NCI-H2107 treated with DMSO at 0.1 percent for 48 hours (cell line): Measurements from ENCODE around the gene CRNN.

Experiments used
- DNase-seq: peaks from one replicate; lab custom pipeline; 2025; ENCODE audit not compliant: unreplicated experiment; lab: John Stamatoyannopoulos, UW

CRNN gene

DNA sequence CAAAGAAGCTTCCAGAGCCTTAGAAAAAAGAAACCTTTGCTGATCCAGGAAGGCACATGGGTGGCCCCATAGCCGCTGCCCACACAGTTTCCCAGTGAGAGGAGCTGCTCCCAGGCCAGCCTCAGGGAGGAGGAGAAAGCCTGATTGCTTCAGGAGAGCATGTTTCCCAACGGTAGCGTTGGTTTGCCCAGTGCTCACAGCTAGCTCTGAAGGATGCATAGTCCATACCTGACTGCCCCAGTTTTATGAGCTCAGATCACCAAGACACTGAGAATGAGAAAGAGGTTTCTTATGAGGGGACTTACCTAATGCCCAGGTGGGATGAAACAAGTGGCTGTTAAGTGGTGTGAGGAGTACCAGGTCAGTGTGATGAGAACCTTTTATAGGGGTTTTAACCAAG lies at the start of gene CRNN:
TSS of gene CRNN (minus strand) at position 355 of the 400 bp plus-strand sequence. CDS start 2,030 bp downstream, outside the sequence.
- no peak for DNase-seq

DNA sequence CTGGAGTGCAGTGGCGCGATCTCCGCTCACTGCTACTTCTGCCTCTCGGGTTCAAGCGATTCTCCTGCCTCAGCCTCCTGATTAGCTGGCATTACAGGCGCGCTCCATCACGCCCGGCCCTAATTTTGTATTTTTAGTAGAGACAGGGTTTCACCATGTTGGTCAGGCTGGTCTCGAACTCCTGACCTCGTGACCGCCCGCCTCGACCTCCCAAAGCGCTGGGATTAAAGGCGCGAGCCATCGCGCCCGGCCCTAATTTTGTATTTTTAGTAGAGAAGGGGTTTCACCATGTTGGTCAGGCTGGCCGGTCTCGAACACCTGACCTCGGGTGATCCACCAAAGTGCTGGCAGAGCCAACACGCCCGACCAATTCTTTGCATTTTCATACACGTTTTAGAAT lies 48.6 kb upstream of the CRNN start:
- no peak for DNase-seq

DNA sequence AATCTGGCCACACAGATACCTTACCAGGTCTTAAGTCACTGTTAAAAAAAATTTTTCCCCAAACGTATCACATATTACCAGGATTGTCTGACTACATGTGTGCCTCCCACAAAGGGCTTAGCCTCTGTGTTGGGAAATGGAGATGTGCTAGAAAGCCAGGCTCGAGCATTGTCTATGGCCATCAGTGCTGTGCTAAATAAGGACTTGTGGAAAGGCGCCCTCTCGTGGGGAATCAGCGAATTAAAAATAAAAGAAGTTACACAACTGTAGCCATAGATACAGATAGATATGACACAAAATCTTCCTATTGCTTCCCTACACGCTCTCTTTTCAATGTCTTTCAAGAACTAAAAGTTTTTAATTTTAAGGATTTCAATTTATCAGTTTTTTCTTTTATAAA lies 47.5 kb upstream of the CRNN start:
- peak; percentile 25 for DNase-seq

DNA sequence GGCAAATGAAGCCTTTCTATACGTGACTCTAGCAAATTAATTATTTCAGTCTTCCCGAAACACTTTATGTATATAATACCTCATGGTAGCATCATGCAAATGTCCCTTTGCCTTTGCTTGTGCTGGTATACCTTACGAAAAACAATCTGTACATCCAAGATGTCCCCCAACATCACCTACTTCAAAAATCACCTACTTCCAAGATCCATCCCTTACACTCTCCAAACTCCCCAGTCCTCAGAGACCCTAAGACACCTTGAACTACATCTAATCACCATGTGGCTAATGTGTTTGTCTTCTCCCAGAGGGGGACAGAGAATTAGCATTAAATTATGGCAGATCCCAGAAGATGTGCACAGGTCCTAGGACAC lies 46.5 kb upstream of the CRNN start:
- no peak for DNase-seq

DNA sequence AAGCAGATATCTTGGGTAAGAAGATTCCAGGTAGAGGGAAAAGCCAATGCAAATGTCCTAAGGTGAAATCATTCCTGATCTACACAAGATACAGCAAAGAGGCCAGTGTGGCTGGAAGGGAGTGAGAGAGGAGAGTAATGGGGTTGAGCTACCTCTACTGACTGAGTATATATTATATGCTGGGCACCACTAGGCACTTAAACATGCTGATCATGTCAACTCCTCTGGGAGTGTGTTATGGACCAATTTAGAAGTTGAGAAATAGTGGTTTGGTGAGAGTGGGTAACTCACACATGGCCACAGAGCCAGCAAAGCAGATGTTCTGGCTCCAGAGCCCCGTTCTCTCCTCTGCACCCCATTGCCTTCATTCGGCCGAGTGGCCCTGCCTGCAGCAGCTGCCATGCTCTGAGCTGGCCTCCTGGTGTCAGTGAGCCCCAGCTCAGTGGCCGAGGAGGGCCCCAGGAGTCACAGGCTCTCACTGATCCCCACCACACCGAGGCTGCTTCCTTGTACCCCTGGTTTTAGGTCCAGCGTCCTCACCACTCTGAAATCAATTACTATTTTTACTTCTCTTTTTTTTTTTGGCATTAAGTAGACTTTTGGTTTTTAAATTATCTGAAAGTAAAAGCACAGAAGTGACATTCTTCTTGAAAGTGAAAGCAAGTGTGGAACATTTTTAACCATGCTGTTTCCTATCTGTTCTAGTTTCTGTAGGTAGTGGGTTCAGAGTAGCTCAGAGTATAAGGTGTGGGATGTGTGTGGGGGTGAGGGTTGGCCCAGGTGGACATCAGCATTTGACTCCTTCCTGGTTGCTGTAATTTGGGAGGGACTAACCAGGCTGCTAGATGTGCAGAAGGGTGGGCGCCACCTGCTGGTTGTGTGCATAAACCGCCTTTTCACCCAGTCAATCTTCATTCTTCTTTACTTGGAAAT lies 45.8 kb upstream of the CRNN start:
- peak; percentile 69 for DNase-seq

DNA sequence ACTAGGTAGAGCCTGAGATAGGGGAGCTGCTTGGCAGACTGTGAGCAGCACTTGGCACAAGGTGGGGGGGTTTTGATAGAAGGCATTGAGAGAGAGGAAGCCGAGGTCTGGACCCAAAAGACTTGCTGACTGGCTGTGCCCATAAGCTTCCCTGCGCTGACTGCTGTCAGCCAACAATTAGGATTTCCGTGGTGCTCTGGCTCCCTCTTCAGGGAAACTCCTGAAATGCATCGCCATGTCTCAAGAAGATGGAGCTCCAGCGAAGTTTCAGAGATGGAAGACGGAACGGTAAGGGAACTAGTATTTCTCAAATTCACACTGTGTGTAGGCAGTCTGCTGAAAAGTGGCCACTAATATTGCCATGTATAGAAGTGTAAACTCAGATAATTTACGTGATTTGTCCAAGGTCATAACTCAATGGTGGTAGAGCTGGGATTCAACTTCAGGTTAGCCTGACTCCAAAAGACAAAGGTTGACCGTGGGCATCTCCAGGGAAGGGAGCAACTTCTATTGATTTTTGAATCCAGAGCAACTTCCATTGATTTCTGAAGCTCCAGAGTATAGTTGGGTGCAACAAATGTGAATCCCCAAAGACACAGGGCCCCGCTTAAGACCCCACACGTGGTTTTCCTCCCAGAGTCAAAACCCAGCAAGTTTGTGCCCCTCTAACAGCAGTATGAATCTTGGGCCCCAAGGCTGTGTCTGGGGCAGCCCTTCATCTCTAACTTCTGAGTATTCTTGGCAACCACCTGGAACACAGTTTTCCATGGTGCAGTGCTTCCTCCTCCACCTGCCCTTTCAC lies 44.5 kb upstream of the CRNN start:
- DNase-seq: peak; percentile 78

DNA sequence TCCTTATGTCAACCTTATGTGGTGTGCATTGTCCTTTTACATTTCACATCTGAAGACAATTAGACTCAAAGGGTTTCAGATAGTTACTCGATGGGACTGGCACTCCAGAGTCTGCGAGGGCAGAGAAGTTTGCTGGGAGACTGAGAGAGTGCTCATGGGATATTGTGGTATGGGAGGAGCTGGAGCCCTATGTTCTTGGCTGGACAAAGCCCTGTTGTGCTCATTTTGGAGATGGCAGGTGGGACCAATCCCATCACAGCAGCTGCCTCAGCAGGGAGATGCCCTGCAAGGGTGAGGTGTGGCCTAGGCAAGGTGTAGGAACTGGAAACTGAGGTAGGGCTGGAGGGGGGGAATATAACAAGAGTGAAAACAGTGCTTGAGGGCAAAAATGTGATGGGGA lies 43.5 kb upstream of the CRNN start:
- no peak for DNase-seq

DNA sequence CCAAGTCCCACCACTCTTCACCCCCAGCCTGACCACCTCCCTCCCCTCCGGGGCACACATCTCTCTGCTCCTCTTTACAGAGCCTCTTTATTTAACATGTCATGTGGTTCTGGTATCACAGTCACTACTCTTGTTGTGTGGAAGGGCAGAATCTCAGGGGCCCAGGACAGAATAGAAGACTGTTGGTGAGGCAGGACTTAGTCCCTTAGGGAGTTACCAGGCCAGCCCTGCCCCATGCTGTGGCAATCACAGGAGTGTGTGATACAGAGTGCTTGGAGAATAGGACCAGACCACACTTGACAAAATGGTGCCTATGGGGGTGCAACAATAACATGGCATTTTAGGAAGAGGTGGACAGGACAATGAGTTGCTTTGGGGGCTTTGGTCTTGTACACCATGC lies 43.0 kb upstream of the CRNN start:
- DNase-seq: no peak

DNA sequence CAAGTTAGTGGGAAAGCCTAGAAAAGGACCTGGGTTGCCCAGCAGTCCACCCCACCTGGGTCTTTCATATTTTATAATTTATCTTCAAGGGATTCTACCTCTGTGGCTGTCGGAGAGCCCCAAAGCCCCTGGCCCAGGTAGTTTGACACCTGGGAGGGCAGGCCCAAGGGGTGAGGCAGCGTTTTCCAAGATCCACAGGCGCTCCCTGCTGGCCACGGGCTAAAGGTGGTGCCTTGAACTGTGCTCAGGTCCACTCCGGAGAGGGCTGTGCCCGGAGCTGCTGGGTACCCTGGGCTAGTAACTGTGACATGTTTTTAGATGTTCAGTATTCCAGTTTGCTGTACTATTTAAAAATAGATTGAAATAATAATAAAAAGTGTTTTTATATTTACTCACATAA lies 37.2 kb upstream of the CRNN start:
- no peak for DNase-seq

DNA sequence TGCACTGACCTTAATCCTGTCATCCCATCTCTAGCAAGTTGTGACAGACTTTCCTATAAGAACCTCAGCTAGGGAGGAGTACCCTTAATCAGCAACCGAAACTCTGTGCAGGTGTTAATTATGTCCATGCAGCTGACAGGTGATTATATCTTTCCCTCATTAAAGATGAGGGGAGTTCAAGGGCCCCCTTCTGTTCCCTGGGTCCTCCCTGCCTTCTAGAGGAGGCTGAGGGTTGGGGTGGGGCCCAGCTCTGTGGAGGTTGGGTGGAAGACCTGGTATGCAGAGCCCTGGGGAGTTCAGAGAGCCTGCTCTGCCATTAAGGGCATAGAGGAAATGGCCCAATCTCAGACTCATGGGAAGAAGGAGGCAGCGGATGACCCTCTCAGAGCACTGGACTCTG lies 35.6 kb upstream of the CRNN start:
- no peak for DNase-seq

DNA sequence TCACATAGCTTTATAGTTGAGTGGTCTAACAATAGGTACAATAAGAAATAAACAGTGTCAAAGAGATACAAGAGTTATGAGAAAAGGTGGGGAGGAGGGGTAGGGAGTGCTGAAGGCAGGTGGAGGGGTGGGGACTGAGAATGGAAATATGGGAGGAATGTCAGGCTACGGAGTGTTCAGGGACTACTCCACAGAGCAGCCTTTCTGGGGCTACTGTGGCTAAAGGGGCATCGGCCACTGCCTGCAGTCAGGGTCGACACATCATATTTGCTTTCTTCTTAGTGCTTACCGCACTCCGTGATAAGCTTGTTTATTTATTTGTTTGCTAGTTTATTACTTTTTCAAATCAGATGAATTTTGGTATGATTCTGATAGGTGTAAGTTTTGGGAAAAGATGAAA lies 34.4 kb upstream of the CRNN start:
- no peak for DNase-seq

DNA sequence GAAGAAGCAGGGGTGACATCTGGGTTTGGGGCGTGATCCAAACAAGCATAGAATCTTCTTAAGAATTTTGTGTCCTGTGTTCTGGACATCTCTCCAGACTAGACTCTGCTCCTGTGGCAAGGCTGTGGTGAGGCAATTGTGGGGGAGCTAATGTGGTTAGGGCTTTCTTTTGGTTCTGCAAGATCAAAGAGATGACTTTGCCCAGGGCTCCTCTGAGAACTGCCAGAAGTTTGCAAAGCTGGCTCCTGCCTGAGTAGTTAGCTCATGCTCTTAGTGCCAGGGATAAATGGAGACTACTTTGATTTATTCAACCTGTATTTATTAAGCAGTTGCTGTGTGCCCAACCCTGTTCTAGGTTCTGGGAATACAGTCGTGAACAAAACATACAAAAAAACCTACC lies 34.0 kb upstream of the CRNN start:
- DNase-seq: no peak

DNA sequence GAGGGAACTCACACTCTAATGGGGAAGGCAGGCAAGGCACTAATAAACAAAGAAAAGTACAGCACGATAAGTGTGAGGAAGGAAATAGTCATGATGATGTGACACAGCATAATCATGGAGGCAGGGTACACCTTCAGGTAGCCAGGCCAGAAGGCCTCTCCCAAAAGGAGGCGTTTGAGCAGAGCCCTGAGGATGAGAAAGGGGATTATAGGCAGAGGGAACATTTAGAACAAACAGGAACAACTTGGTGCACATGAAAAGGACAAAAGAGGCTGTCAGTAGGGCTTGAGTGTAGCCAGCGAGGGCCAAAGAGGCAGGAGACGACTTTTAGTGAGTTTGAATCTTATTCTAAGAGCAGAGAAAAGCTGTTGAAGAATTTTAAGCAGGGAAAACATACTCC lies 33.4 kb upstream of the CRNN start:
- DNase-seq: no peak

DNA sequence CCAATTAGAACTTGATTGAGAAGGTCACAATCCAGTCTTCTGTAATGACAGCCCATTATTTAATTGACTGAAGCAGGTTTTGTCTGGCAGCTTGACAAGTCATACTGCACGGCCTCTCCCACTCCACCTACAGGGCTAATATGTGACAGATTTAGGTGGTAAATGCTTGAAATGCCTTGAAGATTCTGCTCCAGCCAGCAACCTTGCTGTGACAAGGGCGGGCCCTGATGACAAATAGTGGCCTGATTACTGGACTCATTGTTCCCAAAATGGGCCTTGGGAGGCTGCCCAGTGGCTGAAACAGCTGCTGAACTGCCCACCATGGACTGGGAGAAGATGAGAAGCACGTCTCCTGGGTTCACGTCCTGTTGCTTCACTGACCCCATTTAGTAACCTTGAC lies 30.0 kb upstream of the CRNN start:
- no peak for DNase-seq

DNA sequence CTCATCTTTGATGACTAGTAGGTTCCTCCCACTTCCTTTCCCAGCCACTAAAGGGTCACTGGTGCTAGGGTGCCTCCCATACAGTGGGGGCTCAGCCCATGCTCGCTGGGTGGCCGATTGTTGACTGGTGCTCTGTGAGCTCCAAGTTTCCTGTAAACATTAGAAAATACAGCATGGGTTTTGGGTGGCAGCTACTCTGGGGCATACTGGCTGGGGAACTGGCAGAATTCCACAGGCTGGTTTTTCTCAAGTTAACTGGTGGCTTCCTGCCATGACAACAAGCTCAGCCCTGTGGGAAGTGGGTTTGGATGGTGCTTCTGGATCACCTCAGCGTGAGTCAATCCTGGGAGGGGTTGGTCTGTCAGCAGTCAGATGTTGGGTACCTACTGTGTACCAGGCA lies 28.7 kb upstream of the CRNN start:
- no peak for DNase-seq

DNA sequence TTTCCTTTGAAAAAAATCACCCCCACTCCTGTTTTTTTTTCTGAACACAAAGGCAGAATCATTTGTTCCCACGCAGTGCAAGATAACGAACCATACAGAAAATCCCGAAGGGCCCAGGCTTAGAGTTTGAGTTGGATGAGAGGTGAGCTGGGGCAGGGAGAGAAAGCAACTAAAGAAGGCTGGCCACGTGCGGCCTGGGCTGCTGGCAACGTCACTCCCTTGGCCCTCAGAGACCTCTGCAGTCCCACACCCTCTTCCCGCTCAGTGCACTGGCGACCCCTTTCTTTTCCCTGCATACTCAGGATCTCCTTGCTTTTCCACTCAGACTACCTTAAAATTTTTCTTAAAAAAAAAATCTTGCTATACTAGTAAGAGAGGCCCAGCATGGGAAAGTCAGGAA lies 28.2 kb upstream of the CRNN start:
- DNase-seq: no peak

DNA sequence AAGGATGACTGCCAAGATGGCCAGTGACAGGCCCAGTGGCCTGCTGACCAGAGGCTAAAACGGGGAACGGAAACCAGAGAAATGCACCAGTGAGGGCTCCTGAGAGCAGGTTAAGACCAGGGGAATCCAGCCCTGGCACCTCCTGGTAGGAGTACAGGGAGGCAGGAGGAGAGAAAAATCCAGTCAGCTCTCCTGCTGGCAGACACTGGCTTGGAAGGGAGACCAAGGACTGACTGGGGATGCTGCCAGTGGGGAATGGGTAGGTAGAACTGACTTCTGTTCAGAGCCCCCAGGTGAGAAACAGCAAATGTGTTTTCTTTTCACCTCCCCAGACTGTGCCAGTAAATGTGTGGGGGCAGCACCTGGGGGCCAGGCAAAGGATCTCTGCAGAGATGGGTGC lies 27.7 kb upstream of the CRNN start:
- DNase-seq: no peak

DNA sequence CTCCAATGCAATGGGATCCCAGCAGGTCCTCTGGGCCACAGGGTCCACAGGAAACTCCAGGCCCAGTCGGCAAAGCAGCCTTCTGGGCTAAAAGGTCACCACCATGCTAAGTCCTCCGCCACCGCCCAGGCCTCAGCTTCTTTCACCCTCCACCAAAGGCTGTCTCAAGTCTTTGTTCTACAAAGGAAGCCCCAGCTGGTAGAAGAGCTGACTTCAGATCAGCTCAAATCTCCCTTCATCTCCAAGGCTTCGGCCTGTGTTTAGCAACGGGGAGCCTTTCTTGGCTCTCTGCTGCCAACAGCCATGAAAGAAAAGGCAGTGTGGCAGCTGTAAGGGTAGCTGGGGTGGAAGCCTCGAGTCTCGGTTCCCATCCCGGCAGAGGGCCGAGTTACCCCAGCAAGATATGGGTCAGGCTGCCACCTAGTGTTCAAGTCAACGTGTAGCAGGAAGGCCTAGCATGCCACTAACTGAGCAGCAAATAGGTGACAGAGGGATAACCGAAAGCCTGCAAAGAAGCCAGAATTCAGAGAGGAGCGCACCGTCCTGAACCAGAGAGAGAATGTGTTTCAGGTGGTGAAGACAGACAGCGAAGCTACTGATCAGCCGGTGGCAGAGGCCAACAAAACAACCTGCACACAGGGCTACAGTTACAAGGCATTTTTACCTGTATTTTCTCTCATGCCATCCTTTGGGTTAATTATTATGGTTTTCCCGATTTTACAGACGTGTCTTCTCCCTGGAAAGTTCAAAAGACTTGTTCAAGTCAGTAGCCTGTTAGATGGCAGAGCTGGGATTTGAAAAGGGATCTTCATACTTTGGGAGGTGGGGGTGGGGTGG lies 26.8 kb upstream of the CRNN start:
- peak; percentile 31 for DNase-seq

DNA sequence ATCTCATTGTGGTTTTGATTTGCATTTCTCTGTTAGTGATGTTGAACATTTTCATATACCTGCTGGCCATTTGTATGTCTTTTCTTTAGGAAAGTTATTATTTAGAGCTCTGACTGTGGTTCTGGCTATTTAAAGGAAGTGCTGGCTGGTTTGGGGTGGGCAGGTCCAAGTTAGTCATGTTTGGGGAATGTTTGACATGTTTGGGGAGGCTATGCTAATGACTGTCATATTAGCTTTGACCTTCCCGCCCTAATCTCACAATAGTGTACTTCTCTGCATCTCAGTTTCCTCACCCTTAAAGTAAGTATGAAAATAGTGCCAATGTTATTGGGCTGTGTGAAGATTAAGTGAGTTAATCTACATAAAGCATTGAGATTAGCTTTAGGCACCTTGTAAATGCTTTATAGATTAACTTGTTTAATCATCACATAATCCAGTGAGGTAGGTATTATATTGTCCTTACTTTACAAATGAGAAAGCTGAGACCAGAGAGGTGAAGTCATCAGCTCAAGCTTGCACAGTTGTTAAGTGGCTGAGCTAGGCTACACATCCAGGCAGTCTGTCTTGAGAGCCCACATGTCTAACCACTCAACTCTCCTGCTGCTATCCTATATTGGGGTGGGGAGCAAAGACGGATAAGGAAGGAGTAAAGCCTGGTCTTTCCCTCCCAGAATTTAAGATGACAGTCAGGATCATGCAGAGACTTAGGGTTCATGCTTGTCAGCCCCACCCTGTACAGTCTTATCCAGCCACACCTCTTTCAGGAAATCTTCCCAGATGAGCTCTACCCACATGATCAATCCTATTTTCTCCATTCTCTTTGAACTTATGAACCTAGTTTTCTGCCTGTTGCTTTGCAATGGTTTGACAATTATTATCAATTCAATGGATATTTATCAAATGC lies 22.8 kb upstream of the CRNN start:
- DNase-seq: no peak

DNA sequence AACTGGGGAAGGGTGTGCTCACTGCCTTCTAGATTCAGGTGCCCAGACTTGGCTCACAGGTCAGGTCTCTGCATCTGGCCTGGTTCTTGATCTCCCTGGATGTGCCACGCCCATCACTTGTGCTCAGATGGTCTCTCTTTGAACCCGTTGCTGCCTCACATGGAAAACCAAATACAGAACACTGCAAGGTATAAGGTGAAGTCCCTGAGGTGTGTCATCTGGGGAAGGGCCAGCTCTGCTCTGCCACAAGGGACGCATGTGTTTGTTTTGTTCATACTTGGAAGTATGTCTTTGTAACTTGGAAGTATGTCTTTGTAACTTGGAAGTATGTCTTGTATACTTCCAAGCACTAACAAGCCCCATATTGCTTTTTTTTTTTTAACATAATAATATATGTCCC lies 13.4 kb upstream of the CRNN start:
- no peak for DNase-seq
